Measurements from ENCODE around the gene VPS54.

VPS54 gene

DNA sequence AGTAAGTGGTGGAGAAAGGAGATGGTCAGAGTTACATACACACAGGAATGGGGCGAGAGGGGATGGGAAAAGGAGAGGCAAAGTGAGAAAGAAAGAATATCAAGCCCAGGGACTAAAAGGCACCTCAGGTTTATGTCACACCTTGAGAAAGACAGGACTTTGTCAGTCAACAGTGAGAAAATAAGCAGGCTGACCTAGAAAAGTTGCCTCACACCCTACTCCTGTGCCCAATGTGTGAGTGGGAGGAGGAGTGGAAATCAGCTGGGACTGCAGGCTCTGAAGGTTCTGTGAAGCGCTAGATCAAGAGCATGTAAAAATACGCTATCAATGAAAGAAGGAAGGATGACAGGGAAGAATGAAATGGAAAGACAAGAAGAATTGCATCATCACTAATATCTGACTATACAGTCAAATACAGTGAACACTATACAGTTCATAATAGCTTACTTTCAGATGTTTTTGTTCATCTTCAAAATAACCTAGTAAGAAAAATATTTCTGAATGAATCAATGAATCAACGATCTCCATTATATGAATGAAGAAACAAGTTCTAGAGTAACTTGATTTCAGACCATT lies 10.7 kb downstream of the VPS54 start:
- no peak overlapping the region for H2BK5ac ChIP-seq (ENCODE audit: low read depth, low read length, poor library complexity)
- H4K12ac ChIP-seq (ENCODE audit: low read depth, low read length): no peak overlapping the region
- H3K23ac ChIP-seq (ENCODE audit: low read length): no peak overlapping the region
- no peak overlapping the region for H3K4me3 ChIP-seq (ENCODE audit: low read depth, low read length)
- no peak overlapping the region for H3K4ac ChIP-seq (ENCODE audit: low read depth, low read length)
- no peak overlapping the region for H3K14ac ChIP-seq (ENCODE audit: low read length)
- H2AK5ac ChIP-seq (ENCODE audit: low read length): no peak overlapping the region
- H2BK120ac ChIP-seq (ENCODE audit: insufficient read depth, low read length, poor library complexity): no peak overlapping the region
- H3K9ac ChIP-seq (ENCODE audit: low read length): no peak overlapping the region
- peaks cover 2 to 3% of the 10 kb centered on the region in 2 experiments for H3K4me1 ChIP-seq (ENCODE audit: control insufficient read depth in 1 of 2, insufficient read depth in 2 of 2, low read length in 2 of 2)
- no peak overlapping the region for H2AFZ ChIP-seq (ENCODE audit: insufficient read depth, low read length, poor library complexity)
- H3K27me3 ChIP-seq (ENCODE audit: insufficient read depth, low read length): no peaks in the 10 kb centered on the region
- no CpG with 5 or more reads among the region's 4 CpGs for WGBS (ENCODE audit: extremely low coverage, insufficient coverage, insufficient read length)
- peaks cover 6% of the 10 kb centered on the region for H3K79me2 ChIP-seq (ENCODE audit: control insufficient read depth, insufficient read depth, low read length, poor library complexity)
- no peaks in the 10 kb centered on the region for H3K79me1 ChIP-seq (ENCODE audit: low read length)
- peak overlapping the region; percentile 5 for H3K18ac ChIP-seq (ENCODE audit: low read length)
- no peak for DNase-seq
- H2BK12ac ChIP-seq (ENCODE audit: low read length): no peak overlapping the region
- H3K9me3 ChIP-seq (ENCODE audit: insufficient read depth, low read depth, low read length): no peaks in the 10 kb centered on the region
- H3K36me3 ChIP-seq (ENCODE audit: control insufficient read depth in 1 of 2, insufficient read depth in 2 of 2, low read length in 2 of 2): peaks cover 0 to 3% of the 10 kb centered on the region in 2 experiments
- H3K4me2 ChIP-seq (ENCODE audit: low read length): no peak overlapping the region
- H3K27ac ChIP-seq (ENCODE audit: low read depth, low read length): no peak overlapping the region
- H4K91ac ChIP-seq (ENCODE audit: low read depth, low read length): no peak overlapping the region
- H4K8ac ChIP-seq (ENCODE audit: low read depth, low read length): no peak overlapping the region

DNA sequence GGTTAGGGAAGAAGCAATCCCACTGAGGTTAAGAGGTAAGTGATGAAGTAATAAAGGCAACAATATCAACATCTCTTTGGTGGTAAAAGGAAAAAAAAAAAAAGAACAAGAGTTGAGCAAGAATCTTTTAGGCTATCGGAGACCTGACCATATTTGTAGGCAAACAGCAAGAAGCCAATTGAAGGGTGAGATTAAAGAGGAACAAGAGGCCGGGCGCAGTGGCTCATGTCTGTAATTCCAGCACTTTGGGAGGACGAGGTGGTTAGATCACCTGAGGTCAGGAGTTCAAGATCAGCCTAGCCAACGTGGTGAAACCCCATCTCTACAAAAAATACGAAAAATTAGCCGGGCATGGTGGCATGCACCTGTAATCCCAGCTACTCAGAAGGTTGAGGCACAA lies 11.3 kb downstream of the VPS54 start:
- H3K4me2 ChIP-seq (ENCODE audit: low read length): no peak overlapping the region
- H3K4me1 ChIP-seq (ENCODE audit: control insufficient read depth in 1 of 2, insufficient read depth in 2 of 2, low read length in 2 of 2): peaks cover 2 to 3% of the 10 kb centered on the region in 2 experiments
- H2BK120ac ChIP-seq (ENCODE audit: insufficient read depth, low read length, poor library complexity): no peak overlapping the region
- peak overlapping the region; percentile 36 for H3K4ac ChIP-seq (ENCODE audit: low read depth, low read length)
- H3K36me3 ChIP-seq (ENCODE audit: control insufficient read depth in 1 of 2, insufficient read depth in 2 of 2, low read length in 2 of 2): peaks cover 0 to 3% of the 10 kb centered on the region in 2 experiments
- DNase-seq: no peak
- H3K4me3 ChIP-seq (ENCODE audit: low read depth, low read length): no peak overlapping the region
- H4K91ac ChIP-seq (ENCODE audit: low read depth, low read length): no peak overlapping the region
- no peak overlapping the region for H3K27ac ChIP-seq (ENCODE audit: low read depth, low read length)
- no peaks in the 10 kb centered on the region for H3K9me3 ChIP-seq (ENCODE audit: insufficient read depth, low read depth, low read length)
- no peaks in the 10 kb centered on the region for H3K27me3 ChIP-seq (ENCODE audit: insufficient read depth, low read length)
- H3K9ac ChIP-seq (ENCODE audit: low read length): no peak overlapping the region
- no peak overlapping the region for H4K12ac ChIP-seq (ENCODE audit: low read depth, low read length)
- peak overlapping the region; percentile 37 for H3K18ac ChIP-seq (ENCODE audit: low read length)
- no CpG with 5 or more reads among the region's 7 CpGs for WGBS (ENCODE audit: extremely low coverage, insufficient coverage, insufficient read length)
- H2BK5ac ChIP-seq (ENCODE audit: low read depth, low read length, poor library complexity): no peak overlapping the region
- no peaks in the 10 kb centered on the region for H3K79me1 ChIP-seq (ENCODE audit: low read length)
- no peak overlapping the region for H2AK5ac ChIP-seq (ENCODE audit: low read length)
- no peak overlapping the region for H3K14ac ChIP-seq (ENCODE audit: low read length)
- H2AFZ ChIP-seq (ENCODE audit: insufficient read depth, low read length, poor library complexity): no peak overlapping the region
- H3K79me2 ChIP-seq (ENCODE audit: control insufficient read depth, insufficient read depth, low read length, poor library complexity): peaks cover 6% of the 10 kb centered on the region
- no peak overlapping the region for H4K8ac ChIP-seq (ENCODE audit: low read depth, low read length)
- no peak overlapping the region for H2BK12ac ChIP-seq (ENCODE audit: low read length)
- no peak overlapping the region for H3K23ac ChIP-seq (ENCODE audit: low read length)

- Histone ChIP-seq H3K36me3 (ENCODE audit: control insufficient read depth in 1 of 2, insufficient read depth in 2 of 2, low read length in 2 of 2) (peaks cover 1 to 3% of the 10 kb centered on the region in 2 experiments), H3K27me3 (ENCODE audit: insufficient read depth, low read length) (no peaks in the 10 kb centered on the region), H4K12ac (ENCODE audit: low read depth, low read length) (no peak overlapping the region), H3K9ac (ENCODE audit: low read length) (no peak overlapping the region), H3K27ac (ENCODE audit: low read depth, low read length) (no peak overlapping the region), H3K4me3 (ENCODE audit: low read depth, low read length) (no peak overlapping the region), H3K4me1 (ENCODE audit: control insufficient read depth in 1 of 2, insufficient read depth in 2 of 2, low read length in 2 of 2) (peaks cover 2 to 3% of the 10 kb centered on the region in 2 experiments), H3K79me1 (ENCODE audit: low read length) (no peaks in the 10 kb centered on the region), H4K91ac (ENCODE audit: low read depth, low read length) (no peak overlapping the region), H3K18ac (ENCODE audit: low read length) (no peak overlapping the region), H4K8ac (ENCODE audit: low read depth, low read length) (no peak overlapping the region), H3K9me3 (ENCODE audit: insufficient read depth, low read depth, low read length) (no peaks in the 10 kb centered on the region), H2BK5ac (ENCODE audit: low read depth, low read length, poor library complexity) (no peak overlapping the region), H3K14ac (ENCODE audit: low read length) (no peak overlapping the region), H2BK120ac (ENCODE audit: insufficient read depth, low read length, poor library complexity) (no peak overlapping the region), H2AFZ (ENCODE audit: insufficient read depth, low read length, poor library complexity) (no peak overlapping the region), H3K4ac (ENCODE audit: low read depth, low read length) (no peak overlapping the region), H3K4me2 (ENCODE audit: low read length) (no peak overlapping the region), H3K23ac (ENCODE audit: low read length) (no peak overlapping the region), H2AK5ac (ENCODE audit: low read length) (no peak overlapping the region), H3K79me2 (ENCODE audit: control insufficient read depth, insufficient read depth, low read length, poor library complexity) (peaks cover 8% of the 10 kb centered on the region), H2BK12ac (ENCODE audit: low read length) (no peak overlapping the region)
- WGBS (ENCODE audit: extremely low coverage, insufficient coverage, insufficient read length): no CpG with 5 or more reads among the region's 2 CpGs
- no peak for DNase-seq
Measured at GRCh38 chr2:64005707-64006356, 13.4 kb downstream of the VPS54 start.

DNA sequence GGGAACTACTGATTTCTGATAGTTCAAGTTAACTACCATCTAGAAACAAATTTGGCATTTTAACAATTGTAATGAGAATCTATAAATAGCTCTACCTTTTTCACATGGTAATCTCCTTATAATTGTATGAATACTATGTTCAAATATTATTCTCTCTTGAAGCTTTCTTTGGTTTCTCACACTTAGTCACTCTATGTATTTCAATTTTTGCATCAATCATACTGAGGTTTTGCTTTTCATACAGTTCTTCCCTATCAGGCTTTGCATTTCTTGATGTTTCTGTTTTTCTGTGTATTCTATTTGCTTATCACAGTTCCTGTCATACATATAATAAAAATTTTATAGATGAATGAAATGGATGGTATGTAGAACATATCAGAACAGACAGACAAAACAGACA lies 16.0 kb downstream of the VPS54 start:
- no peaks in the 10 kb centered on the region for H3K27me3 ChIP-seq (ENCODE audit: insufficient read depth, low read length)
- H2BK120ac ChIP-seq (ENCODE audit: insufficient read depth, low read length, poor library complexity): no peak overlapping the region
- no peak overlapping the region for H2BK5ac ChIP-seq (ENCODE audit: low read depth, low read length, poor library complexity)
- no peak overlapping the region for H3K27ac ChIP-seq (ENCODE audit: low read depth, low read length)
- H3K23ac ChIP-seq (ENCODE audit: low read length): no peak overlapping the region
- H3K4ac ChIP-seq (ENCODE audit: low read depth, low read length): no peak overlapping the region
- no peak overlapping the region for H3K18ac ChIP-seq (ENCODE audit: low read length)
- no peaks in the 10 kb centered on the region for H3K79me1 ChIP-seq (ENCODE audit: low read length)
- H2AK5ac ChIP-seq (ENCODE audit: low read length): no peak overlapping the region
- peaks cover 5% of the 10 kb centered on the region for H3K79me2 ChIP-seq (ENCODE audit: control insufficient read depth, insufficient read depth, low read length, poor library complexity)
- H3K4me3 ChIP-seq (ENCODE audit: low read depth, low read length): no peak overlapping the region
- H4K12ac ChIP-seq (ENCODE audit: low read depth, low read length): no peak overlapping the region
- H3K9ac ChIP-seq (ENCODE audit: low read length): no peak overlapping the region
- H3K4me2 ChIP-seq (ENCODE audit: low read length): no peak overlapping the region
- no peaks in the 10 kb centered on the region for H3K4me1 ChIP-seq (ENCODE audit: control insufficient read depth in 1 of 2, insufficient read depth in 2 of 2, low read length in 2 of 2)
- peaks cover 6% of the 10 kb centered on the region in 2 experiments for H3K36me3 ChIP-seq (ENCODE audit: control insufficient read depth in 1 of 2, insufficient read depth in 2 of 2, low read length in 2 of 2)
- H4K91ac ChIP-seq (ENCODE audit: low read depth, low read length): no peak overlapping the region
- no peak for DNase-seq
- H3K9me3 ChIP-seq (ENCODE audit: insufficient read depth, low read depth, low read length): no peaks in the 10 kb centered on the region
- H3K14ac ChIP-seq (ENCODE audit: low read length): no peak overlapping the region
- no peak overlapping the region for H4K8ac ChIP-seq (ENCODE audit: low read depth, low read length)
- H2BK12ac ChIP-seq (ENCODE audit: low read length): no peak overlapping the region
- H2AFZ ChIP-seq (ENCODE audit: insufficient read depth, low read length, poor library complexity): no peak overlapping the region
